HFFc6 (cell line): ENCODE data around the gene SERPINE1. TPM values are rescaled to one million over a fixed set of nuclear protein-coding genes. Genes with fewer than 3 reads are reported as not detected.

Experiments
- DNase-seq: peaks from one replicate; pipeline ENCODE4 v3.0.0-alpha.2; 2018
- H3K27ac Mint-ChIP-seq: 2 replicates; pipeline ENCODE4 v1.8.0; 2020; ENCODE audit warnings: mild to moderate bottlenecking, mixed read lengths
- H3K27me3 Mint-ChIP-seq: 2 replicates; pipeline ENCODE4 v1.8.0; 2021; ENCODE audit warnings: mild to moderate bottlenecking, moderate library complexity, mixed read lengths; ENCODE audit not compliant: insufficient read depth
- H3K36me3 Mint-ChIP-seq: 2 replicates; pipeline ENCODE4 v1.8.0; 2021; ENCODE audit warnings: low read depth, mixed read lengths
- H3K4me1 Mint-ChIP-seq: 2 replicates; pipeline ENCODE4 v1.8.0; 2020; ENCODE audit warnings: low read depth, mixed read lengths
- H3K4me3 Mint-ChIP-seq: 2 replicates; pipeline ENCODE4 v1.8.0; 2020; ENCODE audit warnings: mild to moderate bottlenecking, moderate library complexity, mixed read lengths
- H3K9me3 Mint-ChIP-seq: 2 replicates; pipeline ENCODE4 v1.8.0; 2020; ENCODE audit warnings: mild to moderate bottlenecking, mixed read lengths
- CTCF ChIP-seq: fragments of 200-600 bp; sonication (generic); IDR thresholded peaks from 2 replicates; pipeline ENCODE4 v1.5.0; 2021; ENCODE audit warnings: antibody characterized with exemption, mild to moderate bottlenecking
- total RNA-seq, 6 experiments: library from RNA; stranded (reverse); fragmentation: NEBNext Ultra II Directional; extraction: Animal tissue kit (Norgen Biotek cat#: 25700); gene quantifications; 2 replicates in 1 of 6; 3 replicates in 5 of 6; pipeline ENCODE4 v1.2.3, GENCODE V29; 2021

Gene SERPINE1
- total RNA-seq, 6 experiments from 2014 or later: 906 to 2,092 (median 1,052) TPM

- Mint-ChIP-seq H3K27ac (no peak overlapping the region), H3K4me1 (peaks cover 48% of the 10 kb centered on the region), H3K36me3 (peaks cover 13% of the 10 kb centered on the region; the same call in 1 of the 2 replicates), H3K4me3 (peak overlapping the region; percentile 63), H3K27me3 (peaks cover 32% of the 10 kb centered on the region), H3K9me3 (no peaks in the 10 kb centered on the region)
- TF ChIP-seq CTCF: no peak
- no peak for DNase-seq
Observed at GRCh38 chr7:101163279-101164070, 36.6 kb downstream of the SERPINE1 start.

- no peak overlapping the region for H3K27ac Mint-ChIP-seq
- DNase-seq: peak; percentile 47
- peaks cover 50% of the 10 kb centered on the region for H3K4me1 Mint-ChIP-seq
- H3K4me3 Mint-ChIP-seq: no peak overlapping the region
- H3K36me3 Mint-ChIP-seq: peaks cover 13% of the 10 kb centered on the region; the same call in 1 of the 2 replicates
- H3K27me3 Mint-ChIP-seq: peaks cover 33% of the 10 kb centered on the region
- no peak for TF ChIP-seq CTCF
- no peaks in the 10 kb centered on the region for H3K9me3 Mint-ChIP-seq
Observed at GRCh38 chr7:101164071-101164840, 37.4 kb downstream of the SERPINE1 start.

GRCh38 chr7:101165075-101165957 is 38.4 kb downstream of the SERPINE1 start, which contains the start of gene VGF:
Gene VGF (minus strand): TSS chr7:101165569. CDS start chr7:101164843, 726 bp downstream.
- Mint-ChIP-seq H3K36me3 (peaks cover 4% of the 10 kb centered on the region; the same call in 1 of the 2 replicates), H3K27ac (0 out of 2 replicates have a peak within 1 kb of the TSS, but pooled peaks have one; percentile 19), H3K9me3 (no peaks in the 10 kb centered on the region), H3K27me3 (peaks cover 32% of the 10 kb centered on the region), H3K4me3 (peak within 1 kb of the TSS; percentile 89), H3K4me1 (peaks cover 48% of the 10 kb centered on the region)
- peak; percentile 89 for DNase-seq
- TF ChIP-seq CTCF: no peak

GRCh38 chr7:101165958-101166647 is 39.2 kb downstream of the SERPINE1 start:
- H3K36me3 Mint-ChIP-seq: peaks cover 4% of the 10 kb centered on the region; the same call in 1 of the 2 replicates
- H3K4me3 Mint-ChIP-seq: peak overlapping the region; percentile 89
- H3K9me3 Mint-ChIP-seq: no peaks in the 10 kb centered on the region
- no peak for TF ChIP-seq CTCF
- DNase-seq: no peak
- H3K27me3 Mint-ChIP-seq: peaks cover 40% of the 10 kb centered on the region
- peaks cover 53% of the 10 kb centered on the region for H3K4me1 Mint-ChIP-seq
- 0 out of 2 replicates have a peak overlapping the region, but pooled peaks have one; percentile 19 for H3K27ac Mint-ChIP-seq
